ENCODE measurements around the gene PRKAB1. TPM values are rescaled to one million over a fixed set of nuclear protein-coding genes. Genes with fewer than 3 reads are reported as not detected.

PRKAB1 gene
- total and polyA plus RNA-seq, 2 experiments from 2014 or later, result 16.3 to 31.0 TPM

DNA sequence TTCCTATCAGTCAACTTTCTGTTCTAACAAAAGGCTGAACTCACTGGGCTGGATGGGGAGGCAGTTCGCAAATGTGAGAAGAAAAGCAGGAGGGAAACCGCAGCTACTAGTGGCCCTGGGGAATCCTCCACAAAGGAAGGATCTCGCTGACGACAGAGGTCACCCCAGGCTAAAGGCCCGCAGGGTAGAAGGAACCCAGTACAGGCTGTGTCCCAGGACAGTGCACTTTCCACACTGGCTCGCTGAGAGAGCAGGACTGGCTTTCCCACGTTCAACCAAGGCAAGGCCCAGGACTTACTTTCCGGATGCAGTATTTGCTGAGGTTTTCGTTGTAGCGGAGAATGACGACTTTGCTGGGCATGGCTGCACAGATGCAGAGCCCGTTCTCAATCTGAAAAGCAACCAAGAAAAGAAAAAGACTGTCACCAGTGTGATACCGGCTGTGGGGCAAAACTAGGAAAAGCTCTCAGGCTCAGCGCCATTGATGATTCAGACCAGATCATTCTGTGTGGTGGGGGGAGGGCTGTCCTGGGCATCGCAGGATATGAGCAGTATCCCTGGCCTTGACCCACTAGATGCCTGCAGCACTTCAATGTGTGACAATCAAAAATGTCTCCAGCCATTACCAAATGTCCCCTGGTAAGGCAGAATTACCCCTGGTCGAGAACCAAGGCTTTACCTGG lies 36.3 kb downstream of the PRKAB1 start:
- no peaks in the 10 kb centered on the region for H3F3A ChIP-seq (replicated peaks; ENCODE audit: low read depth)
- no peaks in the 10 kb centered on the region for H3K9me2 ChIP-seq (ENCODE audit: insufficient read depth)
- H3K4me3 Mint-ChIP-seq, result no peak overlapping the region
- H3K27ac Mint-ChIP-seq, result no peak overlapping the region
- no peak for ATAC-seq
- H3K4me2 ChIP-seq, result no peak overlapping the region
- no peaks in the 10 kb centered on the region for H3K9me3 Mint-ChIP-seq
- peaks cover 6% of the 10 kb centered on the region for H3K27me3 Mint-ChIP-seq (ENCODE audit: insufficient read depth, low read depth, poor library complexity)
- no peak overlapping the region for H2AFZ ChIP-seq
- H3K4me3 ChIP-seq, result no peak overlapping the region
- peaks cover 5% of the 10 kb centered on the region; the same call in 1 of the 2 replicates for H4K20me1 ChIP-seq (replicated peaks; ENCODE audit: insufficient read depth)
- no peak for TF ChIP-seq ZNF331 (CRISPR knock-in tag; IDR thresholded peaks at IDR 0.05; ENCODE audit: low read depth)
- TF ChIP-seq, protein P1, sequence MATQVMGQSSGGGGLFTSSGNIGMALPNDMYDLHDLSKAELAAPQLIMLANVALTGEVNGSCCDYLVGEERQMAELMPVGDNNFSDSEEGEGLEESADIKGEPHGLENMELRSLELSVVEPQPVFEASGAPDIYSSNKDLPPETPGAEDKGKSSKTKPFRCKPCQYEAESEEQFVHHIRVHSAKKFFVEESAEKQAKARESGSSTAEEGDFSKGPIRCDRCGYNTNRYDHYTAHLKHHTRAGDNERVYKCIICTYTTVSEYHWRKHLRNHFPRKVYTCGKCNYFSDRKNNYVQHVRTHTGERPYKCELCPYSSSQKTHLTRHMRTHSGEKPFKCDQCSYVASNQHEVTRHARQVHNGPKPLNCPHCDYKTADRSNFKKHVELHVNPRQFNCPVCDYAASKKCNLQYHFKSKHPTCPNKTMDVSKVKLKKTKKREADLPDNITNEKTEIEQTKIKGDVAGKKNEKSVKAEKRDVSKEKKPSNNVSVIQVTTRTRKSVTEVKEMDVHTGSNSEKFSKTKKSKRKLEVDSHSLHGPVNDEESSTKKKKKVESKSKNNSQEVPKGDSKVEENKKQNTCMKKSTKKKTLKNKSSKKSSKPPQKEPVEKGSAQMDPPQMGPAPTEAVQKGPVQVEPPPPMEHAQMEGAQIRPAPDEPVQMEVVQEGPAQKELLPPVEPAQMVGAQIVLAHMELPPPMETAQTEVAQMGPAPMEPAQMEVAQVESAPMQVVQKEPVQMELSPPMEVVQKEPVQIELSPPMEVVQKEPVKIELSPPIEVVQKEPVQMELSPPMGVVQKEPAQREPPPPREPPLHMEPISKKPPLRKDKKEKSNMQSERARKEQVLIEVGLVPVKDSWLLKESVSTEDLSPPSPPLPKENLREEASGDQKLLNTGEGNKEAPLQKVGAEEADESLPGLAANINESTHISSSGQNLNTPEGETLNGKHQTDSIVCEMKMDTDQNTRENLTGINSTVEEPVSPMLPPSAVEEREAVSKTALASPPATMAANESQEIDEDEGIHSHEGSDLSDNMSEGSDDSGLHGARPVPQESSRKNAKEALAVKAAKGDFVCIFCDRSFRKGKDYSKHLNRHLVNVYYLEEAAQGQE (IDR thresholded peaks at IDR 0.05; ENCODE audit: unreplicated experiment), result no peak
- no peak for TF ChIP-seq EZH2 (IDR thresholded peaks at IDR 0.05; ENCODE audit: low read depth, unreplicated experiment)
- TF ChIP-seq ZNF114 (CRISPR knock-in tag; IDR thresholded peaks at IDR 0.05), result no peak
- no peak for TF ChIP-seq EZH2phosphoT487 (IDR thresholded peaks at IDR 0.05; ENCODE audit: unreplicated experiment)
- TF ChIP-seq NANOG (IDR thresholded peaks at IDR 0.05; ENCODE audit: borderline replicate concordance), result no peak
- no peak for TF ChIP-seq CREB1 (CRISPR knock-in tag; IDR thresholded peaks at IDR 0.05; ENCODE audit: low read depth)
- no peak for TF ChIP-seq STAT1 (IDR thresholded peaks at IDR 0.05; ENCODE audit: unreplicated experiment)
- TF ChIP-seq, protein P2, sequence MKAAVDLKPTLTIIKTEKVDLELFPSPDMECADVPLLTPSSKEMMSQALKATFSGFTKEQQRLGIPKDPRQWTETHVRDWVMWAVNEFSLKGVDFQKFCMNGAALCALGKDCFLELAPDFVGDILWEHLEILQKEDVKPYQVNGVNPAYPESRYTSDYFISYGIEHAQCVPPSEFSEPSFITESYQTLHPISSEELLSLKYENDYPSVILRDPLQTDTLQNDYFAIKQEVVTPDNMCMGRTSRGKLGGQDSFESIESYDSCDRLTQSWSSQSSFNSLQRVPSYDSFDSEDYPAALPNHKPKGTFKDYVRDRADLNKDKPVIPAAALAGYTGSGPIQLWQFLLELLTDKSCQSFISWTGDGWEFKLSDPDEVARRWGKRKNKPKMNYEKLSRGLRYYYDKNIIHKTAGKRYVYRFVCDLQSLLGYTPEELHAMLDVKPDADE (IDR thresholded peaks at IDR 0.05), result no peak
- TF ChIP-seq POLR2AphosphoS5 (IDR thresholded peaks at IDR 0.05; ENCODE audit: low read depth), result no peak
- TF ChIP-seq, protein P3, sequence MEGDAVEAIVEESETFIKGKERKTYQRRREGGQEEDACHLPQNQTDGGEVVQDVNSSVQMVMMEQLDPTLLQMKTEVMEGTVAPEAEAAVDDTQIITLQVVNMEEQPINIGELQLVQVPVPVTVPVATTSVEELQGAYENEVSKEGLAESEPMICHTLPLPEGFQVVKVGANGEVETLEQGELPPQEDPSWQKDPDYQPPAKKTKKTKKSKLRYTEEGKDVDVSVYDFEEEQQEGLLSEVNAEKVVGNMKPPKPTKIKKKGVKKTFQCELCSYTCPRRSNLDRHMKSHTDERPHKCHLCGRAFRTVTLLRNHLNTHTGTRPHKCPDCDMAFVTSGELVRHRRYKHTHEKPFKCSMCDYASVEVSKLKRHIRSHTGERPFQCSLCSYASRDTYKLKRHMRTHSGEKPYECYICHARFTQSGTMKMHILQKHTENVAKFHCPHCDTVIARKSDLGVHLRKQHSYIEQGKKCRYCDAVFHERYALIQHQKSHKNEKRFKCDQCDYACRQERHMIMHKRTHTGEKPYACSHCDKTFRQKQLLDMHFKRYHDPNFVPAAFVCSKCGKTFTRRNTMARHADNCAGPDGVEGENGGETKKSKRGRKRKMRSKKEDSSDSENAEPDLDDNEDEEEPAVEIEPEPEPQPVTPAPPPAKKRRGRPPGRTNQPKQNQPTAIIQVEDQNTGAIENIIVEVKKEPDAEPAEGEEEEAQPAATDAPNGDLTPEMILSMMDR (conservative IDR thresholded peaks at IDR 0.05; ENCODE audit: low read depth in 2 of 2), result no peak
- TF ChIP-seq, protein P4, sequence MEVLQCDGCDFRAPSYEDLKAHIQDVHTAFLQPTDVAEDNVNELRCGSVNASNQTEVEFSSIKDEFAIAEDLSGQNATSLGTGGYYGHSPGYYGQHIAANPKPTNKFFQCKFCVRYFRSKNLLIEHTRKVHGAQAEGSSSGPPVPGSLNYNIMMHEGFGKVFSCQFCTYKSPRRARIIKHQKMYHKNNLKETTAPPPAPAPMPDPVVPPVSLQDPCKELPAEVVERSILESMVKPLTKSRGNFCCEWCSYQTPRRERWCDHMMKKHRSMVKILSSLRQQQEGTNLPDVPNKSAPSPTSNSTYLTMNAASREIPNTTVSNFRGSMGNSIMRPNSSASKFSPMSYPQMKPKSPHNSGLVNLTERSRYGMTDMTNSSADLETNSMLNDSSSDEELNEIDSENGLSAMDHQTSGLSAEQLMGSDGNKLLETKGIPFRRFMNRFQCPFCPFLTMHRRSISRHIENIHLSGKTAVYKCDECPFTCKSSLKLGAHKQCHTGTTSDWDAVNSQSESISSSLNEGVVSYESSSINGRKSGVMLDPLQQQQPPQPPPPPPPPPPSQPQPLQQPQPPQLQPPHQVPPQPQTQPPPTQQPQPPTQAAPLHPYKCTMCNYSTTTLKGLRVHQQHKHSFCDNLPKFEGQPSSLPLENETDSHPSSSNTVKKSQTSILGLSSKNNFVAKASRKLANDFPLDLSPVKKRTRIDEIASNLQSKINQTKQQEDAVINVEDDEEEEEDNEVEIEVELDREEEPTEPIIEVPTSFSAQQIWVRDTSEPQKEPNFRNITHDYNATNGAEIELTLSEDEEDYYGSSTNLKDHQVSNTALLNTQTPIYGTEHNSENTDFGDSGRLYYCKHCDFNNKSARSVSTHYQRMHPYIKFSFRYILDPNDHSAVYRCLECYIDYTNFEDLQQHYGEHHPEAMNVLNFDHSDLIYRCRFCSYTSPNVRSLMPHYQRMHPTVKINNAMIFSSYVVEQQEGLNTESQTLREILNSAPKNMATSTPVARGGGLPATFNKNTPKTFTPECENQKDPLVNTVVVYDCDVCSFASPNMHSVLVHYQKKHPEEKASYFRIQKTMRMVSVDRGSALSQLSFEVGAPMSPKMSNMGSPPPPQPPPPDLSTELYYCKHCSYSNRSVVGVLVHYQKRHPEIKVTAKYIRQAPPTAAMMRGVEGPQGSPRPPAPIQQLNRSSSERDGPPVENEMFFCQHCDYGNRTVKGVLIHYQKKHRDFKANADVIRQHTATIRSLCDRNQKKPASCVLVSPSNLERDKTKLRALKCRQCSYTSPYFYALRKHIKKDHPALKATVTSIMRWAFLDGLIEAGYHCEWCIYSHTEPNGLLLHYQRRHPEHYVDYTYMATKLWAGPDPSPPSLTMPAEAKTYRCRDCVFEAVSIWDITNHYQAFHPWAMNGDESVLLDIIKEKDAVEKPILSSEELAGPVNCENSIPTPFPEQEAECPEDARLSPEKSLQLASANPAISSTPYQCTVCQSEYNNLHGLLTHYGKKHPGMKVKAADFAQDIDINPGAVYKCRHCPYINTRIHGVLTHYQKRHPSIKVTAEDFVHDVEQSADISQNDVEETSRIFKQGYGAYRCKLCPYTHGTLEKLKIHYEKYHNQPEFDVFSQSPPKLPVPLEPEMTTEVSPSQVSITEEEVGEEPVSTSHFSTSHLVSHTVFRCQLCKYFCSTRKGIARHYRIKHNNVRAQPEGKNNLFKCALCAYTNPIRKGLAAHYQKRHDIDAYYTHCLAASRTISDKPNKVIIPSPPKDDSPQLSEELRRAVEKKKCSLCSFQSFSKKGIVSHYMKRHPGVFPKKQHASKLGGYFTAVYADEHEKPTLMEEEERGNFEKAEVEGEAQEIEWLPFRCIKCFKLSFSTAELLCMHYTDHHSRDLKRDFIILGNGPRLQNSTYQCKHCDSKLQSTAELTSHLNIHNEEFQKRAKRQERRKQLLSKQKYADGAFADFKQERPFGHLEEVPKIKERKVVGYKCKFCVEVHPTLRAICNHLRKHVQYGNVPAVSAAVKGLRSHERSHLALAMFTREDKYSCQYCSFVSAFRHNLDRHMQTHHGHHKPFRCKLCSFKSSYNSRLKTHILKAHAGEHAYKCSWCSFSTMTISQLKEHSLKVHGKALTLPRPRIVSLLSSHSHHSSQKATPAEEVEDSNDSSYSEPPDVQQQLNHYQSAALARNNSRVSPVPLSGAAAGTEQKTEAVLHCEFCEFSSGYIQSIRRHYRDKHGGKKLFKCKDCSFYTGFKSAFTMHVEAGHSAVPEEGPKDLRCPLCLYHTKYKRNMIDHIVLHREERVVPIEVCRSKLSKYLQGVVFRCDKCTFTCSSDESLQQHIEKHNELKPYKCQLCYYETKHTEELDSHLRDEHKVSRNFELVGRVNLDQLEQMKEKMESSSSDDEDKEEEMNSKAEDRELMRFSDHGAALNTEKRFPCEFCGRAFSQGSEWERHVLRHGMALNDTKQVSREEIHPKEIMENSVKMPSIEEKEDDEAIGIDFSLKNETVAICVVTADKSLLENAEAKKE (CRISPR knock-in tag; IDR thresholded peaks at IDR 0.05), result no peak
- no peak for TF ChIP-seq JUNB (IDR thresholded peaks at IDR 0.05; ENCODE audit: unreplicated experiment)
- no peak overlapping the region for H3K27ac ChIP-seq (ENCODE audit: low read depth)
- H3K27me3 ChIP-seq (ENCODE audit: insufficient read depth), result no peaks in the 10 kb centered on the region
- H3K36me3 Mint-ChIP-seq (ENCODE audit: low read depth), result peaks cover 72% of the 10 kb centered on the region
- H3K4me1 Mint-ChIP-seq, result peaks cover 7% of the 10 kb centered on the region; the same call in 2 of the 3 replicates
- H3K4me1 ChIP-seq (ENCODE audit: insufficient read depth), result no peaks in the 10 kb centered on the region
- H3K79me2 ChIP-seq (replicated peaks; ENCODE audit: insufficient read depth), result no peaks in the 10 kb centered on the region
- H3K36me3 ChIP-seq (ENCODE audit: insufficient read depth), result peaks cover 20% of the 10 kb centered on the region
- DNase-seq (ENCODE audit: low spot score), result no peak

Data from GM23338 (cell line).